HG02981 (cell line): ENCODE data around the gene TGFA.
"Not testable (repeated sequence)": the region's sequence is repeated elsewhere in the genome, so short reads cannot be mapped to it uniquely, and the experiment has no call there.

Experiments
- ATAC-seq: cut with Tn5 transposase; IDR thresholded peaks from one replicate; pipeline ENCODE4 v1.9.1; 2021; ENCODE audit warnings: mild to moderate bottlenecking, moderate library complexity; ENCODE audit not compliant: unreplicated experiment

The TGFA gene

GRCh38 chr2:70467237-70467636 is 86.4 kb downstream of the TGFA start:
- ATAC-seq: no peak

DNA sequence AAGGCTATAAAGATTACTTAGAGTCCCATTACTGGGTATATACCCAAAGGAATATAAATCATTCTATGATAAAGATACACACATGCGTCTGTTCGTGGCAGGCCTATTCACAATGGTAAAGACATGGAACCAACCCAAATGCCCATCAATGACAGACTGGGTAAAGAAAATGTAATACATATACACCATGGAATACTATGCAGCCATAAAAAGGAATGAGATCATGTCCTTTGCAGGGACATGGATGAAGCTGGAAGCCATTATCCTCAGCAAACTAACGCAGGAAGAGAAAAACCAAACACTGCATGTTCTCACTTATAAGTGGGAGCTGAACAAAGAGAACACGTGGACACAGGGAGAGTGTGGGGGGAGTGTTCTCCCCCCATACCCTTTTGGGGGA is 87.0 kb downstream of the TGFA start:
- ATAC-seq: not testable (repeated sequence)

DNA sequence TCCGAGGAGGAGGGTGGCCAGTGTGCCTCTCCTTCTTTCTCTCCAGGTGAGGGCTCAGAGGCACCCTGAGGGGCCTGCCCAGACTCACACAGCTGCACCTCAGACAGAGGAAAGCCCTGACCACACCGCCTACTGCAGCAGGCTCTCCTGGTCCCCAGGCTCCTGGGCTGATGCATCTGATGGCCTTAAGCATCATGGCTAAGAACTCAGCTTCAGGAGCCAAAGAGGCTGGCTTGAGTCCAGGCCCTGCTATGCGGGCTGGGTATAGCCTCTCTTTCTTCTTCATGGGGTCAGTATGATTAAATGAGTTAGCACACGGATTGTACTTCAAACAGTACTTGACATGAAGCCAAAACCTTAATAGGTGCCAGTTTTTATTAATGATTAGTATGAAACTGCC is 89.6 kb downstream of the TGFA start:
- no peak for ATAC-seq

DNA sequence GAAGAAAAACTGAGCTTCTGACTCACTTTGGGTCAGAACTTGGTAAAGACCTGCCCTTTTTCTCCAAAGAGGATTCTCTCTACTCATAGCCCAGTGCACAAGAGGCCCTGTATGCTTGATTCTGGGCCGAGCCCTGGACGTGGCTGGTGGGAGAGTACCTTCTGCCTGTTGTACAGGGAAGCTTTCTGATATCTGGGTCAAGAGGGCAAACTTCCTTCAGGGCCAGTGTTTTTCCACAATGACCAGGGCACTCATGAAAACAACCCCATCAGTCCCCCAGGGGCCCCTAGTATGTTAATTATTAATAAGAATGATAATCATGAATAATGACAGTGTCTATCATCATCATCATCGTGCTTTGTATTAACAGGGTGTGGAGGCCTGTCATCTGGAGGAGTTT is 90.0 kb downstream of the TGFA start:
- no peak for ATAC-seq

DNA sequence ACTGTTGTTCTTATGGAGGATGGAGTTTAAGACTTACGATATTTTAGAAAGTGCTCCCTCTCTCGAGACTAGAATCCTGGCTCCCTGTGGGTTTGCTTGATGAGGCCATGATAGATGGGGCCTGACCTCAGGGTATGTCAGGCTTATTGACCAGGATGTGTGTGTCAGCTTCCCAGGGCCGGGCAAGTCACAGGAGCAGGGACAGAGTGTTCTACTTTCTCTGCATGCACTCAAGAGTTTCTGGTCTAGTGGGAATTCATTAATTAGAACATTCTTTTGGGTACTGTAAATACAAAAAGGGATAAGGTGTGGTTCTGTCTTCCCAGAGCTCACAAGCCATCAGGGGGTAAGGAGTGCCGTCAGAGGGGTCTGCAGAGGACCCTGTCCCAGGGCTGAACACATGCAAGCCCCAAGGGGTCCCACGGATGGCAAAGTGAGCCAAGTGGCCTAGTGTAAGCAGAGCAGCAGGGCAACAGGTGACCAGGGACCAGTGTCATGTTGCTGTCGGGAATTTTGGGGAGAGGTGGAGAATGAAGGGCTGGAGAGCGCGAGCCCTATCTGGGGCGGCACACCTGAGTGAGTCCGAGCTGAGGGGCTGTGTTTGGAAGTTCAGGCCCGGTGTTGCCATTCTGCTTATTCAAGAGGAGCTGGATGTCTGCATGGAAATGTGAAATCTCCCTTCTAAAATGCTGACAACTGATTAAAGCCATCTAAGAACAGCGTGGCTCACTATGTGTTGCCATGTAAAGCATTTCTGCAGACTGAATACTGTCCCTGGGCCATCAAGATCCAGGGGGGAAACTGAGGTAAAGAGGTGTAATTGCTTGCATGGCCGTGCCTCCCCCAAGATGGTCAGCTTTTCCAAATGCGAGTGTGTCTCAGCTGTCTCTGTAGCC is 91.4 kb downstream of the TGFA start:
- ATAC-seq: no peak

DNA sequence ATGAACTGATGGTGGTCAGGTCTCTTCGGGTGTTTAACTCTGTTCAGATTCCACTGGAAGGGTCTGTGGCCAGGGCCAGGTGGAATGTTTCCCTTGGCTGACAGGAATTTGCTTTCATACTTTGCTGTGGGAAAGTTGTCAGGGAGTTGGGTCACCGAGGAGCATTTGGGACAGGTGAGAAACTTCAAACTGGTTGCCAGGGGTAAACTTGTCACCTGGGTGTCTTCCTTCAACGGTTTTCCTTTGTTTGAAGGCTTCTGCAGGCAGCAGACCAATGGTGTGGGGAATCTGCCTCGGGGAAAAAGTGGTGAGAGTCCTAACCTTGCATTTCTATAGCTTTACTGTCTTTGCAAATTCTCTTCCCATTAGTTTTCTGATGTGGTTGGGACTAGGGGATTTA is 92.2 kb downstream of the TGFA start:
- no peak for ATAC-seq

GRCh38 chr2:70460333-70460732 is 93.3 kb downstream of the TGFA start:
- ATAC-seq: no peak

DNA sequence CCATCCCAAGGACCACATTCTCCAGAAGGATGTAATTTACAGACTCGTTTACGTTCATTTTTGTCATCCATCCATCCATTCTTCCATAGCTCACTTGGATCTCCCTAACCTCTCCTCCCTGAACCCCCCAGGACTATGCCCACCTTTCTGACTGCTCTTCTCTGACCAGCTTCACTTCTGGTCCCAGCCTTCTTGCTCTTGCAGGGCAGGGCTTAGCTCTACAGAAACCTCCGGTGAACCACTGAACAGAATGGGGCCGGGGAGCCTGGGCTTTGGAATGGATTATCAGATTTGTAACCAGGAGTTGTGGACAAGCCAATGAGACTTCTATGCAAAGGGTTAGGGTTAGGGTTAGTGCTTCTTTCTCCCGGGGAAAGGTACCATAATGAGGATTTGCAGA is 95.0 kb downstream of the TGFA start:
- ATAC-seq: no peak

DNA sequence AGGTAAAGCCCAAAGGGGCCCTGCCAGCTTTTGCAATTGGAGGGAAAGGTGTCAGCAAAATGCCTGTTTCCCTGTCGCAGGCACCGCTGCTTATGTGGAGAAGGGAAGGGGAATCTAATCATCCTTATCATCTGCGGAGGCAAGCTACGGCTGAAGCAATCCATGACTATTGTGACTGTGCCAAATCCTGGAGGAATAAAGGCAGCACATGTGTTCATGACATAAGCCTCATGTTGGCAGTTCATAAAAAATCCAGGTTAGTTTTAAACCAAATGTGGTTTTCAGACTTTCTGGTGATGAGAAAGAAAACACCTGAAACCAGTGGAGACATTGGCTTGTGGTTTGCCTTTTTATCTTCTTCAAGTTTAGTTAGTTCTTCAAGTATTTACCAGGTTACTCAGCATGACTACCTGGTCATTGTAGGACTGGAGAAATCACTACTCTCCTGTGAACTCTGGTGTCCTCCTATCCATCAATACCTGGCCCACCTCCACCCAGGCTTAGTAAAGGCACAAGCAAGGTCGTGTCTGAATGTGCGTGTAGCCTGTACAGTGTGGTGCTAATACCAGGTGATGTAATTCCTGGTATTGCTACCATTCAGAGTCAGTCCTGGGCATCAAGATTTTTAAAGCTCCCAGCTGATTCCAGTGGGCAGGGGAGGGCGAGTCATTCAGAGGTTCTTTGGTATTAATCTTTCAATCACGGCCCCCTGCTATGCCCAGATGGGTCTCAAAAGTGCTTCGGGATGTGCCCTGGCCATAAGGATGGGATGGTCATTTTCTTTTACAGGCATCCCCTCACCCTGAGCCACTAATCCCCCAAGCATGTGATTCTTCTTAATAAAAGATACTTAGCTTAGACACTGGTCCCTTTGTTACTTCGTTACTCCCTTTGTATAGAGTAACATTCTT is 96.8 kb downstream of the TGFA start:
- no peak for ATAC-seq

DNA sequence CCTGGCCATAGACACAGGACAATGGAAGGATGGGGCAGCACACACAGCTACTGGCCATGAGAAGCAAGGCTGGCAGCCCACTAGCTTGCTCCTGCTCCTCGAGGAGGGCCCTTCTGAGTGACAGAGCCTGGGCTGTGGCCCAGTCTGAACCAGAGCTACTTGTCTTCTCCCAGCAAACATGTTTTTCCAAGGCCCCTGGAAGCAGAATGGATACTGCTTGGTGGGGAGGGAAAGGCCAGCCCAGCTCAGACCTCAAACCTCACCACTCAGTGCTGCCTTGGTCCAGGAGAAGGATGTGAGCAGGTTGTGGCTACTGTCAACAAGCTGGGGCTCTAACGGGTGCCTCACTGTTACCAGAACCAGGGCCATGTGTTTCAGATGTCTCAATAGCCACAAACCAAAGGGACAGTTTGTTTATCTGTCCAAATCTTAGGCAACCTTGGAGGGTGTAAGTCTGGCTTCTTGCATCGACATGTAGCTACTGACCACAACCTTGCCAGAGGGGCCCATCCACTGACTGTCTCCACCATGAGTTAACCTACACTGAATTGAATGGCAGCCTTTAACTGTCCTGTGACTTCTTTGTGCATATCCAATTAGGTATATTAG is 98.6 kb downstream of the TGFA start:
- ATAC-seq: no peak

DNA sequence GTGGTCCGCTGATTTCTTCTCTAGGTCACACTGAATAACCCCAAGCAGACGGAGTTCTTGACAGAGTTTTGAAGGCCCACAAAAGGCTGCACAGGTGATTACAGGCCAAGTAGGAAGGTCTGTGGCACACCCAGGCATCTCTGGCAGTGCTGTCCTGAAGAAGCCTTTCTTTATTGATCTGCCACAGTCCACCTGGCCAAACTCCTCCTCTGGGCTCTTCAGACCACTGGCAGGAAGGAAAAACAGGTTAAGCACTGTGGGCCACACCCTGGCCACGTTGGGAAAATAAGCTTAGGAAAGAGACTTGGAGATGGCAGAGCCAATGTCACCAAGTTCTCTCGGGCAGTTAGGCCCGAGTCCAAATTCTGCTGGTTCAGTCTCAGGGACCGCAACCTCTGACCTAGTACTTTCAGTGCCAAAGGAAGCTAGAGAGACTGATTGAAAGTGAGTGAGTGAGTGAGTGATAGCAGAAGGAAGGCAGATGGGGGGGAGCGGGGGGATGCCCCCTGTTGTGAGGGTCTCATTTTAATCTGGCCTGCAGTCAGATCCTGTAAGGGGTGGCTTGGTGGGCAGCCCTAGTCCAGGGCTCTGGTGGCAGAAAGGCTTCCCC is 102.9 kb downstream of the TGFA start:
- ATAC-seq: no peak

GRCh38 chr2:70448041-70448440 is 105.6 kb downstream of the TGFA start:
- no peak for ATAC-seq

- ATAC-seq: no peak
Measured at GRCh38 chr2:70443726-70444125, 109.9 kb downstream of the TGFA start.

GRCh38 chr2:70443078-70443465 is 110.6 kb downstream of the TGFA start:
- no peak for ATAC-seq

DNA sequence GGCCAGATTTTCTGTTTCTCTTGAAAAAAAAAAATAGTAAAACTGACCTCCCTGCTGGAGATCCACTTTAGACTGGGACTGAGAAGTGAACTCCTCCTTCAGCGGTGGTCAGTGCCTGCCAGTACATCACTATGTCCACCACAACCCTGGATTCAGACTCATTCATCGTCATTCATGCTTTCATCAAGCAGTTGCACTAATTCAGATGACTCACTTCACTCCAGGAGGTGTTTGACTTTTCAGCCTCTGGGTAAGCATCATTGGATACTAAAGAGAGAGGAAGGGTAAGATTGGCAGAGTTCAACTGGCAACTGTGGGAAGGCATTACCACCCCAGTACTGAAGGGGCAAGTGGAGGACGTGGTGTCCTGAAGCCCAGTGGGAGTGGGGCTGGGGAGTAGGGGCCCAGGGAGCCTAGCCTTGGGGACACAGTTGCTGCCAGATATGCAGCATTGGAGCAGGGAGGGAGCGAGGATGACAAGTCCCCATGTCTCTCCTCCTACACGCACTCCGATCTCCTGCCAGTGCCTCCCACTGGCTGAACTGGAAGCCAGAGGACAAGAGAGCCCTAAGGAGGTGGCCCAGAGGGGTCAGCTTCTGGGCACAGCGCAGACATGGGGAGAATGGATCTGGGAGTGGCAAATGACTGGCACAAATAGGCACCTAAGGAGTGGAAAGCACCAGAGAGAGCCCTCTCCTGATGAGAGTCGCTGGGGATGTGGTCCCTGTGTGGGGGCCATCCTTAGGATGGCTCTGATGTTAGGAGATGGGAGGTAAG is 111.1 kb downstream of the TGFA start:
- ATAC-seq: no peak

GRCh38 chr2:70440621-70441020 is 113.0 kb downstream of the TGFA start:
- ATAC-seq: no peak

DNA sequence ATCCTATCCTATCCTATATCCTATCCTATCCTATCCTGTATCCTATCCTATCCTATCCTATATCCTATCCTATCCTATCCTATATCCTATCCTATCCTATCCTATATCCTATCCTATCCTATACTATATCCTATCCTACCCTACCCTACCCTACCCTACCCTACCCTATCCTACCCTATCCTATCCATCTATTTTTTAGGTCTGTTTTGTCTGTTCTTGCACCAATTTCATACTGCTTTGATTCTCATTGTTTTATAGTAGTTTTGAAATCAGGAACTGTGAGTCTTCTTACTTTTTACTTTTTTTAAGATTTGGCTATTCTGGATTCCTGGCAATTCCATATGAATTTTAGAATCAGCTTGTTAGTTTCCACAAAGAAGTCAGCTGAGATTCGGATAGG is 118.5 kb downstream of the TGFA start:
- no peak for ATAC-seq

- ATAC-seq: no peak
Measured at GRCh38 chr2:70433315-70433714, 120.3 kb downstream of the TGFA start.

DNA sequence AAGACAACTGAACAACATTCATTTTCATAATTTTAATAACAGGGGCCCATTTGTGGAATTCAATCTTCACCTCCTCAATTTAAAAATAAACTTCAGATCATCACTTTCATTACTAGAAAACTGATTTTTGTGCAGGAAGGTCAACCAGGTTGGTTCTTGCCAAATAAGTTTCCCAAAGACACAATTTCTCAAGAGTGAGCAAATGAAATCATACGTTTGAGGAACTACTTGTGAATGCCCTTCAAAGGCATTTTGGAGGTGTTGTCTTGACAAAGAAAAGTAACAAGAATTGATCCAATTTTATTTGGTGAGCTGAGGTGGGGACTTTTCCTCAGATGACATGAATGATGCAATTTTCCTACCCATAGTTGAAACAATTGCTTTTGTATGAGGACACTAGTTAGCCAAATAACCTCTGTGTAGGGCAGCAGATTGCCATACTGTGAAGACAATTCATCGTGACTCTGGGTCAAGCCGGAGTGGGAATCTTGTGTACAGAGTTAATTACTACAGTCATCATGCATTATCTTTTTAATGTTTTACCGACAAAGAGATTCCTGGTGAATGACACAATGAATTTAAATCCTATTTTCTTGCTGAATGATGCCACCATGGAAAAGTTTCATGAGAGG is 121.8 kb downstream of the TGFA start:
- ATAC-seq: no peak

- ATAC-seq: no peak
Measured at GRCh38 chr2:70426341-70426740, 127.3 kb downstream of the TGFA start.
